ENCODE results near the gene DPP6.

DPP6 gene

DNA sequence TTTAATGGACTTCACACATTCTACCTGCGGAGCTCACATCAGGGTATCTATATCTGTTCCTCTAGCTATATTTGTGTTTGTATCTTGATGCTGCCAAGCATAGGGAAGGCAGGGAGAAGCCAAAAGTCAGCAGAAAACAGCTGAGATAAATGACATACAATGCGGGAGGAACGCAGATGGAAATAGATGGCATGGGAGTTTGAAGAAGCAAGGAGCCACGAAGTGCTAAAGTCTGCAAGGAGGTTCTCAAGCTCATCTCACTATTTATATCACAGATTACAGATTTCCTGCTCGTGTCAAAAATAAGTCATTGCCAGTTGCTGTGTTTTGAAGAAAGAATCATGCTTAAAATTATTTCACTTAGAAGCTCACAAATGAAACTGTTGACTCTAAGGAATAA lies 180.5 kb downstream of the DPP6 start:
- no peak for DNase-seq
- ATAC-seq: no peak

DNA sequence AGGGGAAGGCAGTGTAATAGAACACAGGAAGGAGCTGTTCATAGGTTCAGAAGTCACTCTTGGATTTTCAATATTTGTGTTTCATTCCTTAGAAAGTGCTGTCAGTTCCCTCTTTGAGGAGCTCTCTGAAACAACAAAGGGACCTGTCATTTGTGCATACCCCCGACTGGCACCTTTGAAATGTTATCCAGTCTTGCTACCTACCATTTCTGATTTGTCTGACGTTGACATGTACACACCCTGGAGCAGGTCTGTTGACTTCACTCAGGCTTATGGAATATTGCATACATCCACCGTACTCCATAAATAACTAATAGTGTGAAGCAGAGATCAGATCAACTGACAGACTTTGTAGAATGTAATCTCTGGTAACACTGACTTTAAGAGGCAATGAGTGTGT lies 189.8 kb downstream of the DPP6 start:
- no peak for ATAC-seq
- no peak for DNase-seq

DNA sequence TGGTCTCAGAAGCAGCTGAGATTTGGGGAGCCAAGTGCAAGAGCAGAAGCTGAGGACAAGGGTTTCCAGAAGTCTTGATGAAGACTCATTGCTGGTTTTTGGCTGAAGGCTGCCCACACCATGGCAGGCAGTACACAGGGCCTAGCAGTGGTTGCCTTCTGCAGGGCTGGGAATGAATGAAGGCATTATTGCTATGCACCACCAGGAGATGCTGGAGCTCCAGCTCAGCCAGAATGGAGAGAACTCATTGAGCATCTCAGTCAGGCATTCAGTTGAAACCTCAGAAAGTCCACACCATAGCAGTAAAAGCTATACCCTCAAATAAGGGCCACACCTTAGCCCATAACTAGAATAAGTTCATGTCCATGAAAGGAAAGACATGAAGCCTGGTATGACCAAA lies 190.5 kb downstream of the DPP6 start:
- no peak for DNase-seq
- no peak for ATAC-seq

DNA sequence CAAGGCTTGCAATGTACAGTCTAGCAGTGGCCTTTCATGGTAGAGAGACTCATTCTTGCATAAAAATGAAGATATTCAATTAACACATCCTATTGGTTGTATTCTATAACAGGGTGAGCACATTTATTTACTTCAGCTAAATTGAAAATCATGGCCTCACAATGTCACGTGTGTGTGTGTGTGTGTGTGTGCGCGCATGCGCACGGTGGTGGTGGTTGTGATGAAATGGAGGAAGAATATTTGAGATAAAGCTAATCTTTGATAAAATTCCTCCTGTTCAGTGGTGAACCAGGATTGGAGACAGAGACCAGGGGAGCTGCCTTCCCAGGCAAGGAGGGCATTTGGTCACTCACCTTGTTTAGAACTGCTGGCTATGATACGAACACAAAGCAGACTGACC lies 199.8 kb downstream of the DPP6 start:
- DNase-seq (no peak), ATAC-seq (no peak)

DNA sequence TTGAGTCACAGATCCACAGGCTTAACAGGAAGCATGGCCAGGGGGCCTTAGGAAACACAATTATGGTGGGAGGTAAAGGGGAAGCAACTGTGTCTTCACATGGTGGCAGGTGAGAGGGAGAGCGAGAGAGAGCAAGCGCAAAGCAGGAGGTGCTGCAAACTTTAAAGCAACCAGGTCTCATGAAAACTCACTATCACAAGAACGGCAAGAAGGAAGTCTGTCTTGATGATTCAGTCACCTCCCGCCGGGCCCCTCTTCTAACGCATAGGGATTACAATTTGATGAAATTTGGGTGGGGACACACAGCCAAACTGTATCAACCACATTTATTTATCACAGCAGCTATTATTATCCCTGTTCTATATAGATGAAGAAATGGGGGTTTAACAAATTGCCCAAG lies 201.6 kb downstream of the DPP6 start:
- DNase-seq (no peak), ATAC-seq (no peak)

DNA sequence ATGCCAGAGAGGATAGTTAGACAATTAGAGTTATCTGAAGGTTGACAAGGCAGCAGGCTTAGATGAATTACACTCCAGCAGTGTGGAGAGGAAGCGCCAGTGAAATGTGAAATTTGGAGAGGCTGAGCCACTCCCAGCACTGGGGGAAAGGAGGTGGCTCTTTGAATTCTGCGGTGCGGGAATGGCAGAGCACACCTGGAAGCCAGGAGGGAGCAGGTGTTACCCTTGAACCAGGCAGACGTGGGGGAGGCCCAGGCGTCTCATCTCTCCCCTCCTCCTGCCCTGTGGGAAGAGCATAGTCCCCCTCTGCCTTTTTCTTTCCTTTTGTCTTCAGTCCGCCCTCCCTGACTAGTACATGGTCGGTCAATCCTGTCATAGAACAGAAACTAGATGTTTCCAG lies 203.1 kb downstream of the DPP6 start:
- no peak for ATAC-seq

DNA sequence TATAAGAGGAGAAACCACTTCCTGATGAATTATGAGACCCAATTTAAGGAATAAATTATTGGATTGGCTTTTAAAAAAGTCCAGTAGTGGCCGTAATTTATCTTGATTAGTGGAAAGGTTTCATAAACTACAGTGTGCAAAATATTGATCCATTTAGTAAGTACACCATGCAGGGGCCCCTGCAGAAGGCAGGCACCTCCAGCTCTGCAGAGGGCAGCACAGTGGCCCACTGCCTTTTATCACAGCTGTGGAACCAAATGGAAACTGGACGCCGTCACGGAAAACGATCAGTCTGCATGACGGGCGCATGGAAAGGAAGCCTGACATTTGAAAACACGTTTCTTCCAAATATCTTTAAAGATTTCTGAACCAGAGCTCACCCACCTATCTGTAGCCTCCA lies 204.0 kb downstream of the DPP6 start:
- DNase-seq (no peak), ATAC-seq (no peak)

More for the DNA sequence above, 203.1 kb downstream of the DPP6 start:
- DNase-seq: no peak

DNA sequence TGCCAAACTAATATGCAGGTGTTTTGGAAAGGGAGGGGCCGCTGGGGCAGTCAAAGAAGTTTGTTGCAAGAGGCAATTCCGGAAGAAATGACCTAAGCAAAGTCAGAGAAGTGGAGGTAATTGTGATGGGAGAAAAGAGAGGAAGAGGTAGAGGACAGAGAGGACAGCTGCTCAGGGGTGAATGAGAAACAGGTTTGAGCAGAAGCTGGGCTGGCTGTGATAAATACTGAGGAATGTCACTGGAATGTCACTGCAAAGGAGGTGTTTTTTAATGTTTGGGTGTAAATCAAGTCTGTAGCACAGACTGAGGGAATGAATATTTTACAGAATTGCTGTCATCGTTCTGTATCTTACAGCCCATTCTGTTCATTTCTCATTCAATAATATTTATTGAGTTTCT lies 207.2 kb downstream of the DPP6 start:
- ATAC-seq (no peak), DNase-seq (no peak)

DNA sequence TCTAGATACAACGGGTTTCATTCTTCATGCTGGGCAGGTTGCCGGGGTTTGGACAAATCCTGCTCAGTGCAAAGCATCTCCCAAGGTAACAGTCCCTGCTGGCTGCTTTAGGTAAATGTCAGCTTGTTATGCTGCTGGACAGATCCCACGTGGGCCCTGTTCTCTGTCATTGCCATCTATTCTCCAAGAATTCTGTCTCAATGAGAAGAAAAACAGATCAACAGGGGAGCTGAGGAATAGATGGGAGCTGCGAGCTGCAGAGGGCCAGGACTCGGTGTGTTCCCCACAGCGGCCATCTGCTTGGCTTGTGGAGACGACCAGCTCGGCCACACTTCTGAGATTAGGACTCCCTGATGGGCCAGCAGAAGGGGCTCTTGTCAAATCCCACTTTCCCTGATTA lies 235.2 kb downstream of the DPP6 start:
- DNase-seq (no peak), ATAC-seq (no peak)

DNA sequence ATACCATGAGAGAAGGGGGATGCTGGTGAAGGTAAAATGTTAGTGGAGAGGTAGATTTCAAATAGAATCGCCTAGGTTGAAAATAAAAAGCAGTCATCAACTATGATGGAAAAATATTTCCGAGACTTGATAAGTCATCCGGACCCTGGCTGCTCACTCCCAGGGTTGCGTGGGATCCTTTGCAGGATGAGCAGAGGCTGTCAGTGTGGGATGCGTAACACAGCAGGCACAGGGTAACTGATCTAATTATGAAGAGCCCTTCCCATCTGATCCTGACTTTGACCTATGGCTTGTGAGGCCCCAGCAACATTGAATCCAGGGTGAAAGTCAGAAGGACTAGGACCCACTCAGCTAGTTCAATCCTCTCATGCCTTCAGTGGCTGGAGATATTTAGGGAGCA lies 236.9 kb downstream of the DPP6 start:
- no peak for ATAC-seq
- DNase-seq: no peak

DNA sequence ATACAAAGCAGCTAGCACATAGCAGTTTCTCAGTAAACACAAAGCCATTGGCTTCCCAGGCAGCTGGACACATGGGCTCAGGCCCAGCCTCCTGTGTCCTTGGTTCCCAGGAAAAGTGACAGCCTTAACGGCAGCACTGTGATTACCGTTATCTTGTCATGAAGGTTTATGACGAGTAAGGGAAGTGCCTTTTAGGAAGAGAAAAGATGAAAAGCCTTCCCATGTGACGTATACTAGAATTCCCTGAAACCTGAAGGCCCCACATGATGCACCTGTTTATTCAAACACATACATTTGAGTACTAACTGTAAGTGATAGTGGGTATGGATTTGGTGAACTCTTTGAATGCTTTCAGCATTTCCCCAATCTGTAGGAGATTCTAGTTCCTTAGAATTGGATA lies 244.2 kb downstream of the DPP6 start:
- no peak for ATAC-seq
- DNase-seq: no peak

DNA sequence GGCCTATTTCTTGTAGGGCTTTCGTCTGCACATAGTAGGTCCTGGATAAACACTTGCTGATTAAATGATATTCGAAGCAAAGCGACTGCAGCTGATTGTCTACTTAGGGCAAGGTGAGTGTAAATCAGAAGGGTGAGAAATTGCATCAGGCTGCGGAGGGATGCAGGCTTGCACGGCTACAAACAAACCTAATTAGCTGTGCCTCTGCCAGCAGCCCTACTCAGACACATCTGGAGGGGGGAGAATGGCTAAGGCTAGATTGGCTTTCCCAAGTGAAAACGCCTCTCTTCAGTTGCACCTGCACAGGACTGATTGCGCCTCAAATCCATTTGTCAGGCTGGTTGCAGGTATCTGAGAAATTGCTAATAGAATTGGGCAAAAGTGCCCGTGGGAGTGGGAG lies 247.5 kb downstream of the DPP6 start:
- ATAC-seq (no peak), DNase-seq (no peak)

DNA sequence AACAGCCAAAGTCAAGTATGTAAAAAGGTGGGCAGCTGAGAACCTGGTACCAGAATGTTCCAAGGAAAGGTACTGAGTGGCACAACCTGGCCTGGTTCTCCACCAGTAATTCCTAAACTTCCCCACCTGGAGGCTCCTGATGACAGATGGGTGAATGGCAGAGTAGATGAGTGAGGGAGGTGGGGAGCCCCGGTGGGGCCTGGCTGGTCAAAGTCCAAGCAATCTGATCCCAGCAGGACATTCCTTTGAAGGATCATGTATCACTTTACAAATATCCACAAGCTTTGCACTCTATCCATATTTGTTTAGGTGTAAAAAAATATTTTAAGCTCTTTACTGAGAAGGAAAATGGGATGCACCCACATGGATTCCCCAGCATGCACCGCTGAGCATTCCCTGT lies 250.2 kb downstream of the DPP6 start:
- no peak for ATAC-seq
- DNase-seq: no peak

DNA sequence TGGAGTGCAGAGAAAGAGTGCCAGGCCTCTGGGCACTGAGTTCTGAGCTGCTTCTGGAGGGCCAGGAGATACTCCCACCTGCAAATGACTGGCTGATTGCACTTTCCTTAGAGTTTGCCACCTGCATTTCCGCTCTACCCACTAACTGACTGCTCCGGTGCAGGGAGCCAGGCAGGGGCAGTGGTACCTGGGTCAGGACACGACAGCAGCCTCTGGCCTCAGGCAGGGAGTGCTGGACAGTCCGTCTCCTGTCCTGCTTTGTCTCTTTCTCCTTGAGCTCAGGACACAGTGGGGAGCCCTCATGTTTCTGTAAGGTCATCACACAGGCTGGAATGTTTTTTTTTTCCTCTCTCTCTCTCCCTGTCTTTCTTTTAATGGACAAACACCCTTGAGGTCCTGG lies 252.0 kb downstream of the DPP6 start:
- DNase-seq (no peak), ATAC-seq (no peak)

DNA sequence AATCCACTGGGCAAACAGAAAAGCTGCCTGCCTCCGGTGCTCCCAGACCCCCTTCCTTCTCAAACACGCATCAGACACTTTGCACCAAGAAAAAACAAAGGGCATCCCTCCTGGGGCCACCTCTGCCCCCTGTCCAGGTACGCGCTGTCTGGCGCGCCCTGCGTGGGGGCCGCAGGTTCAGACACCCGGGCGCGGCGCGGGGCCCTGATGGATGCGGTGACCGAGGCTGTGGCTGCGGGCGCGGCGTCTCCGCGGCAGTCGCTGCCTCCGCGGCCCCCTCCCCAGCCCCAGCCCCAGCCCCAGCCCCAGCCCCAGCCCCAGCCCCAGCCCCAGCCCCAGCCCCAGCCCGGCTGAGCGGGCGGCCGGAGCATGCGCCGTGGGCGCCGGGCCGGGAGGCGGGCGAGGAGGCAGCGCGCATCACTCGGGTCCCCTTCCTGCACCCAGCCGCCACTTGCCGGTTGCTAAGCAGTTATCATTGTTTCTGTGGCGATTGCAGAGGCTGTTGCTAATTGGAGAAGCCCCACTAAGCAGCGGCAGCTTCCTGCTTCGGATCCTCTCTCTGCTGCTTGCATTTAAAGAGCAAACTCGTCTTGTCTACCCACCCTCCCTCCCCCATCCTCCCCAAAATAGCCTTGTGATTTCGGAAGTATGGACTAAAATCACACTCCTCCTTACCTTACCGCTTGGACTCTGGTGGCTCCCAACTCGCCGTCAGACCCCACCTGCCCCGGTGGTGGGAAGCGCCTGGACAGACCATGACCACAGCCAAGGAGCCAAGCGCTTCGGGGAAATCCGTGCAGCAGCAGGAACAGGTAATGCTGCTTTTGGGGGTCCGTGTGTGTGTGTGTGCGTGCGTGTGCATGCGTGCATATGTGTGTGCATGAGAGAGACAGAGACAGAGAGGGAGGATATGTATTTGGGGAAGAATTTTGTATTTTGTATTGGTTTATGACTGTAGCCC lies 252.8 kb downstream of the DPP6 start:
- DNase-seq (no peak), ATAC-seq (no peak)

DNA sequence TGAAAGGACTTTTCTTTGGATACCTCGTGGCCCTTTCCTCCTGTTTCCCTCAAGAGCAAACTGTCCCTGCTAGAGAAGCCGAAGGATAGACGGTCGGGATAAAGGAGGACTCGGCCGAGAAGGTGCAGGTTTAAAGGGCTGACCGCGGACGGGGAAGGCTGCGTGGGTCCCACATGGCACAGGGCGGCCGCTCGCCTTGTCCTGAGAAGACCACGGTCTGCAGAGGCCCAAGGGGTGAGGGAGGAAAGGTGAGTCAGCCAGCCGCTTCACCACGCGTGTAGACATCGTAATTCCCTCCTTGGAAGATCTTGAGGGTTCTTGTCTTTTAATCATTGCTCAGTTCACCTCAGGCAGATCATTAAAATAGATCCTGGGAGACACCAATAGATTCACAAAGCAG lies 253.8 kb downstream of the DPP6 start:
- no peak for DNase-seq
- no peak for ATAC-seq

DNA sequence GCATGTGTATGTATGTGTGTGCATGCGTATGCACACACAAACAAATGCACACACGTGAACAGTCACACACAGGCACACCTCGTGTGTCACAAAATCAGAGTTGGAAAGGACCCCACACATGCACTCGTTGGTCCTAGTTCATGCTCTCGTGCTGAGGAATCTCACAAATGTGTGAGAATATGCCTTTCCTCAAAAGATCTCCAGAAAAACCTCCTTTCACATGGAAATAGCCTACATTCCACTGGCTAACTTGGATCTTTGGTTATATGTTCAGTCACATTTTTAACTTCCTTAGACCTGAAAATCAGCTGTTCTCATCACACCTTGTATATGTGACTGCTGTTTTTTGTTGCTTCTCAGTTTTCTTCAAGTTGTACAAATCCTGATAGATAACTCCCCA lies 256.7 kb downstream of the DPP6 start:
- no peak for DNase-seq
- no peak for ATAC-seq

DNA sequence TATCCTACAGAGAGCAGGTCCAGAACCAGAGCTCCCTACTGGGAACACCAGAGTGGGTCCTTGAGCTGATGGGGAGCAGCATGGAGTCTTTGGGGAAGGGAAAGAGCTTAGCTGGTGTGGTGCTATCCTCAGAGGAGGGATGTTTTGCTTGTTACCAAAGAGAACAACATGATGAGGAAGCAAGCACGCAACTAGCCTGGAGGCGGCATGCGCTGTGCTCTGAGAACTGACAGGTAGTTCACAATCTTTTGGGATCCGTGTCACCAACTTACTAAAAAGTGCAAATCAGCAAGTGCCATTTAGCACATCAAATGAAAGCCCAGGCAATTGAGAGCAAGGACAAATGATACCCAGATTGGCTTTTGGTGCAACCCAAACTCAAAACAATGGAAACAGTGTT lies 257.9 kb downstream of the DPP6 start:
- no peak for ATAC-seq
- DNase-seq: no peak

DNA sequence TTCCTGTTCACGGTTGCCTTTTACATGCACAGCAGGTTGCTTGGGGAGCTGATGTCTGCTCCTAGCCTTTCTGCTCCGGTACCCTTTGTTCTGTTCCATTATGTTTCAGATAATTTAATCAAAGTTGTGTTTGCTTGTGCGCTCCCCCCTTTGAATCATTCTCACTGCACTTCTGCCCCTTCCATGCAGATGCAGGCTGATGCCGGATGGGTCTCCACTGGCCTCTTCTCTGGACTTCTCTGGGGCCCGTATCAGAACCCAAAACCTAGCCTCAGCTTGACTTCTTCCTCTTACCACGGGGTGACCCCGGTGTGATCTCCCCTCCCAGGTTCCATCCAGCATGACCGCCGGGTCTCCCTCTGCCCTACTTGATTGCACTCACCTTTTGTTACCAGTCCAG lies 272.0 kb downstream of the DPP6 start:
- ATAC-seq (no peak), DNase-seq (no peak)

DNA sequence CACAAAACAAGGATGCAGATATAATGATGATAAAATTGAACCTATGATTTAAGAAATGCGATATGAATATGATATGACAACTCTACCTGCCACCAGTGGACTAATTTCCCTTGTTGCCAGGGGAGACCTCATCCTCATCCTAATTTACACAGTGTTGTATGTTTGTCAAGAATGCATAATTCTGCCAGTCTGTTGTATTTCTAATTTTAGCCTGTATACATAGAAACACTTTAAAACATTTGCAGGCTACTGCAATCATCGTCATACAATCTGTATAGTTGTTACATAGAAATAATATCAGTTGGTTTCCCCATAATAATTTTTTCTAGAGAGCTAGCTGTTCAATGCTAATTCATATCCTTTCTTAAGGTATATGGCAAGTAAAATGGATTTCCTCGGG lies 274.2 kb downstream of the DPP6 start:
- ATAC-seq: no peak
- DNase-seq: no peak

DNA sequence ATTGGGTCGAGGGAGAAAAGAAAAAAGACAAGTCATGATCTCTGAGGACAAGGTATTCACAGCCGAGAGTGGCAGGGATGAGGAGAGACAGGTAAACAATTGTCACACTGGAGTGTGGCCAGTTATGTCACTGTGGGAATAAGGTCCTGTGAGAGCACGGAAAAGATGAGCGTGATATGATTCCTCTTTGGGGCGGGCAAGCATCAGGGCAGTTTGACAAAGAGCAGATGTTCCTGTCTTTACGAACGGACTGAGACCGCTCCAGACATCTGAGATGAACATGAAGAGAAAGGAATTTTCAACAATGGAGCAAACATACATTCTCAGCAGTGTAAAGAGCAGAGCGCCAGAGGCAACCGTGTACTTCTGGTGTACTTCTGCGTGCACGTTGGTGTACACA lies 278.1 kb downstream of the DPP6 start:
- ATAC-seq: no peak
- no peak for DNase-seq

DNA sequence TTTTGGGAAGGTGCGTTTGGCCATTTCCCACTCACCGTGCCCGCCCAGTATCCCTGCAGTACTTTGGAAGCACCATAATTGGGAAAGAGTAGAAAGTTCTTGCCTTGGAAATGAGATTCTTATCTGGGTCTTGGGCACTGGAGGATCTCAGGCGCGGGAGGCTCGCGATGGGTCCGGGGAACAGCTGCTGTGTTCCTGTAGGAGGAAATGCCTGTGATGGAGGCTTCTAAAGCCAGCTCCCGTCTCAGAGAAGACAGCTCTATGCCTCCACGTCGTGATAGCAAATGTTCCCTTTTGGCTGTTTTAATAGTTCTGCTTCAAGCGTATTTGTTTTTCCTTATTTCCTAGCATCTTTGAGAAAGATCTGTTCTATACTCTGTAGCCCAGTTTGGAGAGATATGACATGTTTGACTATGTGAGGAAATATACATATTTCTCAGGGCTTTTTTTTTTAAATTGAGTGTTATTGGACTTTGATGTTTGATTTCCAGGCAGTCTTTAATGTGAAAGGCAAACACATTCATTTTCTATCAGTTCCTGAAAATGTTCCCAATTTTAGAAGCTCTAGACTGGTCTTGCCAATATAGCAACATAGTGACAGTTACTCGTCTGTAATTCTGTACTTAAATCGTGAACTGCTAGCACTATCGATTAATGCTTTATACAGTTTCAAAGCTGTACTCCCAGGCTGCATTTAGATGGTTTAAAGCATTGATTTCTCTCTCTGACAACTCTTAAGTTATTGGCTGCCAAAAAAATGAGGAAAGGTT lies 280.8 kb downstream of the DPP6 start:
- no peak for DNase-seq
- no peak for ATAC-seq

DNA sequence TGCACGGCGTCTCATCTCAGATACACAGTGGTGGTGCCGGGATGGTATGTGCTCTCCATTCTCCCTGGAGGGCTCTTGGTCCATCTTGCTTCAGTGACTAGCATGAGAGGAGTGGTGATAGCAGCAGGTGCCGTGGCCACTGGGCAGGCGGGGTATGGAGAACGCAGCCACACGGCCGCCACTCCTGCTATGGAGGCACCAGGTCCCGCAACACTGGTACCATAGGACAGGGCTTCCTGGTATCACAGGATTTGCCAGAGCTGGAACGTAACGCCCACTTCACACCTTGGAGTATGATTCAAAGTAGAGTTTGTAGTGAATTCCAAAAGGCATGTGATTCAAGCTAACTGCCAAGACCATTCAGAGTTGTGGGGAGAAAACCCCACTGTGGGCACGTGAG lies 284.1 kb downstream of the DPP6 start:
- DNase-seq (no peak), ATAC-seq (no peak)

Measured in stimulated activated naive CD8-positive, alpha-beta T cell treated with anti-CD3 and anti-CD28 coated beads, Interleukin-15, Interleukin-2, amounts not matched to agents 100 U/mL and 50 U/mL, for 24 hours (primary cell).